Measurements from ENCODE around the gene PIR. TPM values are rescaled to one million over a fixed set of nuclear protein-coding genes. Genes with fewer than 3 reads are reported as not detected.

PIR gene
- total RNA-seq, 1 experiment from 2014 or later, result 27.5 TPM

GRCh38 chrX:15384304-15384703, 108.8 kb downstream of the PIR start, which contains the start of gene VEGFD:
TSS of gene VEGFD (minus strand) at chrX:15384413. CDS start at chrX:15383946, 467 bp downstream.
- H3K36me3 ChIP-seq (ENCODE audit: control insufficient read depth in 1 of 2, insufficient read depth in 2 of 2, low read length in 2 of 2), result no peaks in the 10 kb centered on the region
- H3K9me2 ChIP-seq (ENCODE audit: insufficient read depth), result no peaks in the 10 kb centered on the region
- no TSS peak for BruUV-seq (replicated peaks)
- no peaks in the 10 kb centered on the region for H3K9me3 ChIP-seq (ENCODE audit: control insufficient read depth in 1 of 2, insufficient read depth in 1 of 2, low read depth in 1 of 2, low read length in 2 of 2)
- DNase-seq (ENCODE audit: low read depth, low spot score) (no peak), ATAC-seq (no peak)
- RAD21 ChIA-PET (ENCODE audit: low non-redundant PET in 1 of 2, low total read pairs in 2 of 2, uncharacterized antibody in 2 of 2, unreplicated experiment in 2 of 2), result no interaction called here
- POLR2A ChIA-PET, result no interaction called here
- H3K27ac ChIP-seq (ENCODE audit: low read depth, low read length), result no peak within 1 kb of the TSS
- TF ChIP-seq MAX (IDR thresholded peaks at IDR 0.05) (no peak), POLR2AphosphoS5 (IDR thresholded peaks at IDR 0.05; ENCODE audit: low read depth, low read length) (no peak), SIN3A (IDR thresholded peaks at IDR 0.05; ENCODE audit: low read depth) (no peak), ZBTB33 (IDR thresholded peaks at IDR 0.05; ENCODE audit: extremely low read depth, insufficient replicate concordance, low read length) (no peak), TCF7L2 (IDR thresholded peaks at IDR 0.05; ENCODE audit: borderline replicate concordance, extremely low read depth, insufficient read depth, insufficient read length) (no peak), ZNF274 (IDR thresholded peaks at IDR 0.05; ENCODE audit: low read depth, low read length) (no peak), POLR2A (IDR thresholded peaks at IDR 0.05; ENCODE audit: borderline replicate concordance, extremely low read depth, insufficient read depth, insufficient read length) (no peak), FOSL1 (IDR thresholded peaks at IDR 0.05; ENCODE audit: low read depth) (no peak)
- CTCF ChIA-PET, result no interaction called here
- no peaks in the 10 kb centered on the region for H4K20me1 ChIP-seq (ENCODE audit: insufficient read depth)
- intact Hi-C loops (cut with micrococcal nuclease), result no loop called here
- H3K9ac ChIP-seq (ENCODE audit: low read length), result no peak within 1 kb of the TSS
- no peak within 1 kb of the TSS for H3K4me2 ChIP-seq (ENCODE audit: low read length)
- no peaks in the 10 kb centered on the region for H3K4me1 ChIP-seq (ENCODE audit: control insufficient read depth in 1 of 2, insufficient read depth in 2 of 2, low read length in 2 of 2)
- no peaks in the 10 kb centered on the region for H3K27me3 ChIP-seq (ENCODE audit: insufficient read depth, low read length)
- H2AFZ ChIP-seq (ENCODE audit: low read depth, low read length, poor library complexity, severe bottlenecking), result no peak within 1 kb of the TSS
- no peaks in the 10 kb centered on the region for H3K79me2 ChIP-seq (ENCODE audit: insufficient read depth, low read length)
- no peak within 1 kb of the TSS for H3K4me3 ChIP-seq (replicated peaks in 1 of 2; ENCODE audit: low read depth in 1 of 2, low read length in 2 of 2)

GRCh38 chrX:15382813-15383212, 110.3 kb downstream of the PIR start:
- Histone ChIP-seq H3K36me3 (ENCODE audit: control insufficient read depth in 1 of 2, insufficient read depth in 2 of 2, low read length in 2 of 2) (no peaks in the 10 kb centered on the region), H3K4me1 (ENCODE audit: control insufficient read depth in 1 of 2, insufficient read depth in 2 of 2, low read length in 2 of 2) (no peaks in the 10 kb centered on the region), H3K9ac (ENCODE audit: low read length) (no peak overlapping the region), H3K9me3 (ENCODE audit: control insufficient read depth in 1 of 2, insufficient read depth in 1 of 2, low read depth in 1 of 2, low read length in 2 of 2) (no peaks in the 10 kb centered on the region), H3K9me2 (ENCODE audit: insufficient read depth) (no peaks in the 10 kb centered on the region), H3K79me2 (ENCODE audit: insufficient read depth, low read length) (no peaks in the 10 kb centered on the region), H3K4me3 (replicated peaks in 1 of 2; ENCODE audit: low read depth in 1 of 2, low read length in 2 of 2) (no peak overlapping the region), H3K4me2 (ENCODE audit: low read length) (no peak overlapping the region), H2AFZ (ENCODE audit: low read depth, low read length, poor library complexity, severe bottlenecking) (no peak overlapping the region), H3K27me3 (ENCODE audit: insufficient read depth, low read length) (no peaks in the 10 kb centered on the region), H3K27ac (ENCODE audit: low read depth, low read length) (no peak overlapping the region), H4K20me1 (ENCODE audit: insufficient read depth) (no peaks in the 10 kb centered on the region)
- no peak for ATAC-seq
- CTCF ChIA-PET, result interaction anchor here (1.3 kb wide), 1 partner anchor 10 kb away, joined by 3 read pairs; no protein-coding TSS in a partner anchor
- no peak for DNase-seq (ENCODE audit: low read depth, low spot score)
- BruUV-seq (replicated peaks), result no TSS peak
- RAD21 ChIA-PET (ENCODE audit: low non-redundant PET in 1 of 2, low total read pairs in 2 of 2, uncharacterized antibody in 2 of 2, unreplicated experiment in 2 of 2), result no interaction called here
- TF ChIP-seq CTCF (IDR thresholded peaks at IDR 0.05 in 2 of 3, conservative IDR thresholded peaks at IDR 0.05 in 1 of 3; ENCODE audit: borderline replicate concordance in 1 of 3, insufficient read depth in 1 of 3, low read depth in 2 of 3, low read length in 2 of 3) (peak in 1 of 3 experiments; percentile 36; a peak in 2 of 6 replicates), EZH2phosphoT487 (IDR thresholded peaks at IDR 0.05; ENCODE audit: borderline replicate concordance) (no peak), SIN3A (IDR thresholded peaks at IDR 0.05; ENCODE audit: low read depth) (no peak)
- intact Hi-C loops (cut with micrococcal nuclease), result no loop called here
- POLR2A ChIA-PET, result no interaction called here

All from HCT116 (cell line).